GM21737 (cell line): ENCODE data around the gene KCNC3.

ENCODE experiments used
- ATAC-seq: cut with Tn5 transposase; IDR thresholded peaks from one replicate; pipeline ENCODE4 v1.9.1; 2021; ENCODE audit warnings: mild to moderate bottlenecking, moderate library complexity; ENCODE audit not compliant: unreplicated experiment

KCNC3 gene

DNA sequence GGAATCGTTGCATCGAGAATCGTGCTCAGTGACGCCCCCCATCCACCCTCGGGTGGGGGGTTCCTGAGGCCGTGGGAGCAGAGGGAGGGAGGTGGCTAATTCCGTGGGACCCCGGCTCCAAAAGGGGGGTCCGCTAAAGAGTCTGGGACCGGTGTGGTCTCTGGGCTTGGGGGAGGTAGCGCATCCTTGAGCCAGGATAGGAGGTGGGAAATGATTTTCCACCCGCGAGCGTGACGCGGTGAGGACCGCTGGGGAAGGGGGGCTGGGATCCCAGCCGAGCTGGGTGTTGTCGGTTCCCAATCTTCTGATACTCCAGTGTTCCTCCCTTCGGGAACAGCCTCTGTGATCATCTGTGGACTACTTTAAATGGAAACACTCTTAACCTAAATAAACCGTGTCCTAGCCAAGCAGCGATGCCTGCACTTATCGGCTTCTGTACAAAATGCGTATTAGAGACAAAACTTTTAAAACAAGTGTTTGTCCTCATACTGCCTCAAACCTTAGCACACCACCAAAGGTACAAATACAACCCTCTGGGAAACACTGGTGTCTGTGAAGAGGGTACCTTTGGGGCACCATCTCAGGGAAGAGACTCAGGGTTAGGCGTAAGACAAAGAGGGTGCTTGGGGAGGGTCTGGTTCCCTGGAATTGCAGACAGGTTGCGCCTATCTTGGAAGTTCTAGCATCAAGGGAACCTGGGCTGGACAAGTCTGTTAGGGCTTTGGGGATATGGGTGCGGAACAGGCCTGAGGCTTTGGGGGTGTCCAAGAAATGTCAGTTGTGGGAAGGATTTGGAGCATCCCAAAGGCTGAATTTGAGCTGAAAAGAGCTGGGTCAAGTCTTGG, 16.0 kb downstream of the KCNC3 start:
- no peak for ATAC-seq

DNA sequence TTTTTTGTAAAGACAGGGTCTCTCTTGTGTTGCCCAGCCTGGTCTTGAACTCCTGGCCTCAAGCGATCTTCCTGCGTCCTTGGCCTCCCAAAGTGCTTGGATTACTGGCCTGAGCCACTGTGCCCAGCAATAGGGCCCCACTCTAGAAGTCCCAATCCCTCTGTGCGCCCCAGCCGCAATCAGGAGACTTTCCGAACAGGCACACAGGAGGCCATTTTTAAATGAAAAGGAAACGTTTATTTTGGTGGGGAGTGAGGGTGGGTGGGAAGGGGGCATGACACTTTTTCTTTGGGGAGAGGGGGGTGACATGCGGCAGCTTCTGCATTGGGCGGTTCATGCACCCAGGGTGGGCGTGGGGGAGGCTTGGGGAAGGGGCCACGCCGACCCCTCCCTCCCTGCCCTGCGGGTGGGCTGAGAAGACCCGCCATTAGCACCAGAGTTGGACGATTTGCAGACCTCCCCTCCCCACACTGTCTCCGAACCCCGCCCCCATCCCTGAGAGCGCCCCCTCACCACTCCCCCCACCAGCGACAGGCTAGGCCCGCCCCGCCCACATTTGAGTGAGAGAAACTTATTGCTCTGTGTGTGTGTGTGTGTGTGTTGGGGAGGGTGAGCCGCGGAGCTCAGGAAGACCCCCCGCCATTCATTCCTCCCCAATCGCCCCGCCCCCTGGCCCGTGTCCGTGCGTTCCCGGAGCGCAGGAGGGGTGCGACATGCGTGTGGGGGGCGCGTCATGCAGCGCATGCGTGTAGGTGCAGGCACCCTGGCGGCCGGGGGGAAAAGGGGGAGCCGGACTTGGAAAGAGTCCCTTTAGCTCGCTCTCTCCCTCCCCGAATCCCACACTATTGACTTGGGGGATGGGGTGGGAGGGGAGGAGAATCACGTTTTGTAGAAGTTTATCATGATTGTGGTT, 17.2 kb downstream of the KCNC3 start:
- no peak for ATAC-seq

DNA sequence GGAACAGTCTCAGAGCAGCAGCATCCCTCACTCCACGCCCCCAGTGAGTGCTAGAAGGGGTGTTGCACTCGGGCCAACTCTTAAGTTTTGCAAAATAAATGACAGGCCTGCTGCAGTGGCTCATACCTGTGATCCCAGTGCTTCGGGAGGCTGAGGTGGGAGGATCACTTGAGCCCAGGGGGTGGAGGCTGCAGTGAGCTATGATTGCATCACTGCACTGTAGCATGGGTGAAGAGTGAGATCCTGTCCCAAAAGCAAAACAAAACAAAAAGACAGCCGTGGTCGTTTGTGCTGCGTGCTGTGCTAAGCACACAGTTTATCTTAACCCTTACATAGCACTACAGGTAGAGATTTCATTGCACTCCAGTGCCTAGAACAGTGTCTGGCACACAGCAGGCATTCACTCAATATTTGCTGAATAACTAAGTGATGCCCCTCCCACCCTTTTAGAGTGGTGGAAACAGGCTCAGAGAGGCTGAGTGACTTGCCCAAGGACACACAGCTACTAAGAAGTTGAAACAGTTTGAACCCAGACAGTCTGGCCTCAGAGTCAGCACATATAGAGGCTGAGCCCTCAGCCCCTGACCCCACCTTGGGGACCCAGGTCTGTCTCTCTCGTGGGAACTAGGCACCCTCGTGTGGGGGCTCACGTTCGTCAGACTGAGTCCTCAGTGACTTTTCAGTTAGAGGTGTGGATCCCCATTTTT, 18.3 kb downstream of the KCNC3 start:
- no peak for ATAC-seq

DNA sequence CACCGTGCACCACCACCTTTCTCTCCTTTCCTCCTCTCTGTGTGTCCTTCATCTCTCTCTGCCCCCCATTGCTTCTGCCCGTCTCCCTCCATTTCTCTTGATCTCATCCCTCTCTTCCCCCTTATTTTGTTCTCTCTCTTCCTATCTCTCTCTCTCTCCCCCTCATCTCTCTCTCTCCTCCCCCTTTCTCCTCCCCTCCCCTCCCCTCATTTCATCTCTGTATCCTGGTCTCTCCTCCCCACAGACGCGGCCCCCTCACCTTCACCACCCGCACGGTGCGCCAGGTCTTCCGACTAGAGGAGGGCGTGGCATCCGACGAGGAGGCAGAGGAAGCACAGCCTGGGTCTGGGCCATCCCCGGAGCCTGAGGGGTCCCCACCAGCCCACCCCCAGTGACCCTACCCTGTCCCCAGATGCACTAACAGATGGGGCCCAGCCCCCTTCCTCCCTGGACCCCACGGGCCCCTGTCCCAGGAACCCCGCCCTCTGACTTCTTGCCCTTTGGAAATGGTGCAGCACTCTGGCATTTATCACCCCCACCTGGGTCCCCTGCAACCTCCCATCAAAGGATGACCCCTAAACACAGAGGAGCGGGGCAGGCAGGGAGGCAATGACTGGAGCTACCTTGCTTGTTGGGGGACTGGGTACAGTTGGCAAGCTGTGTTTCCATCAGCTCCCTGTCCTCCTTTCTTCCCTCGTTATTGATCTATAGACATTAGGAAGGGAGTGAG, 19.6 kb downstream of the KCNC3 start:
- no peak for ATAC-seq

DNA sequence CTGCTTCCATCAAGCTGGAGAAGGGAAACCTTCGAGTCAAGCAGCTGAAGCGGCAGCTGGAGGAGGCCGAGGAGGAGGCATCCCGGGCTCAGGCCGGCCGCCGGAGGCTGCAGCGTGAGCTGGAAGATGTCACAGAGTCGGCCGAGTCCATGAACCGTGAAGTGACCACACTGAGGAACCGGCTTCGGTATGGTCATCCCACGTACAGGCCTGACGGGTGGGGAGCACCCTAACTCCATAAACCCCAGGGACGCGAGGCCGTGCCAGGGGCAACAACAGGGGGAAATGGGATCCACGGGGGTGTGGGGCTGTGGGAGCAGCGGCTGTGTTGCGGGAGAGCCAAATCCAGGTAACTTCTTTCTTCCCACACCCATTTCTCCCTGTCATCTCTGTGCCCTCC, 20.2 kb downstream of the KCNC3 start:
- no peak for ATAC-seq

DNA sequence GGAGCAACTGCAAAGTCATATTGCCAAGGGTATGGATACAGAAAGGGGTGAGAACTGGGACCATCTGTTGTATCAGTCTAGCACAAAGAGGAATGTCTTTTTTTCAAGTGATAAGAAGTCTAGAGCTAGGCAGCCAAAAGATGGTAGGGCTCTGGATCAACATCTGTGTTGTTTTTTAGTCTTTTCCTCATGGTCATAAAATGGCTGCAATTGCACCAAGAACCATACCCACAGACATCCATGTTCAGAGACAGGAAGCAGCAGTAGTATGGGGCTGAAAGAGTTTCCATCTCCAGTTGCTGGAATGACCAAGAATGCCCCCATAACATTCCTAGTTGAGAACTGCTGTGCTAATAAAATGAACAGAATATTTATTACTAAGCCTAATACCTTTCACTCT, 25.6 kb downstream of the KCNC3 start:
- ATAC-seq = no peak

DNA sequence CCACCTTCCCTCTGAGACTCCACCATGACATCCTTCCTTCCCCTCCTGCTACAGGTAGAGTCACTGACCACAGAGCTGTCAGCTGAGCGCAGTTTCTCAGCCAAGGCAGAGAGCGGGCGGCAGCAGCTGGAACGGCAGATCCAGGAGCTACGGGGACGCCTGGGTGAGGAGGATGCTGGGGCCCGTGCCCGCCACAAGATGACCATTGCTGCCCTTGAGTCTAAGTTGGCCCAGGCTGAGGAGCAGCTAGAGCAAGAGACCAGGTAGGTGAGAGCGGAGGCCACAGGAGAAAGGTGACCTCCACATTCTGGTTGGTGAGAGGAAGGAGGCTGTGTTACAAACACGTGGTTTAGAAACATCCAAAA, 27.6 kb downstream of the KCNC3 start:
- no peak for ATAC-seq

DNA sequence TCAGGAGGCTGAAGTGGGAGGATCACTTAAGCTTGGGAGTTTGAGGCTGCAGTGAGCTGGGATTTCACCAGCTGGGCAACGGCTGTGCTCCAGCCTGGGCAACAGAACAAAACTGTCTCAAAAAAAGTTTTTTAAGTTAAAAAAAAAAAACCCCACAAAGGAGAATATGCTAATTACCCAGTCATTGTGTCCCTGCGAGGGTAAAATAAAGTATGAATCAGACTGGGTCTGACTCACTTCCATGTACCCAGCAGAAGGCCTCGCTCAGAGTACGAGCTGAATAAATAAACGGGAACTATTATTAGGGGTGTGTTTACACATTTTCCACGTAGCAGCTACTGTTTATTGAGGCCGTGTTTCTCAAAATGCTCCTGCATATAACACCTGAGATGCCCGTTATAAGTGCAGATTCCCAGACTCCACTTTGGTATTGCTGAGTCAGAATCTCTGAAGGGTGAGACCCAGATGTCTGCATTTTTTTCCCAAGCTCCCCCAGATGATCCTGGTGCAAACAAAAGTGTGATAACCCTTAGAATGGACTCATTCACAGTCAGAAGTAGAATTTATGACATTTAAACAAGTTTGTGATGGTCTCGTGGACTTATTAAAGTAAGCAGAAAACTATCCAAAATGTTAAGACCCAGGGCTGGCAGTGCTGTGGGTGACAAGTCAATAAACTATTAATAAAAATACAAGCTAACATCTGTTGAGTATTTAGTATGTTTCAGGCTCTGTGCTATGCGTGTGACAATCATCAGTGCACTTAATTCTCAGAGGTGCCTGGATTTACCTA, 28.2 kb downstream of the KCNC3 start:
- no peak for ATAC-seq

DNA sequence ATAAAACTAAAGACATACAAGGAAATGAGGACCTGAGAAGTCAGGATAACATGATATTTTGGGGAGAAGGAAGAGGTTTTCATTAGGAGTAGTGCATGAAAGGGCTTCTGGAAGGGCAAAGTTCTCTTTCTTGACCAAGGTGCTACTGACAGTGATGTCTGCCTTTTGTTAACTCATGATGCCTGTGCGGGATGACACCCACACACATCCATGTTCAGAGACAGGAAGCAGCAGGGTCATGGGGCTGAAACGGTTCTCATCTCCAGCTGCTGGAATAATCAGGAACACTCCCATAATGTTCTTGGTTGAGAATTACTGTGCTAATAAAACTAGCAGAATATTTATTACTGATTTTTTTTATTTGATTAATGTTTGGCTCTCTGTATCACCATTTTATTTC, 29.1 kb downstream of the KCNC3 start:
- no peak for ATAC-seq

DNA sequence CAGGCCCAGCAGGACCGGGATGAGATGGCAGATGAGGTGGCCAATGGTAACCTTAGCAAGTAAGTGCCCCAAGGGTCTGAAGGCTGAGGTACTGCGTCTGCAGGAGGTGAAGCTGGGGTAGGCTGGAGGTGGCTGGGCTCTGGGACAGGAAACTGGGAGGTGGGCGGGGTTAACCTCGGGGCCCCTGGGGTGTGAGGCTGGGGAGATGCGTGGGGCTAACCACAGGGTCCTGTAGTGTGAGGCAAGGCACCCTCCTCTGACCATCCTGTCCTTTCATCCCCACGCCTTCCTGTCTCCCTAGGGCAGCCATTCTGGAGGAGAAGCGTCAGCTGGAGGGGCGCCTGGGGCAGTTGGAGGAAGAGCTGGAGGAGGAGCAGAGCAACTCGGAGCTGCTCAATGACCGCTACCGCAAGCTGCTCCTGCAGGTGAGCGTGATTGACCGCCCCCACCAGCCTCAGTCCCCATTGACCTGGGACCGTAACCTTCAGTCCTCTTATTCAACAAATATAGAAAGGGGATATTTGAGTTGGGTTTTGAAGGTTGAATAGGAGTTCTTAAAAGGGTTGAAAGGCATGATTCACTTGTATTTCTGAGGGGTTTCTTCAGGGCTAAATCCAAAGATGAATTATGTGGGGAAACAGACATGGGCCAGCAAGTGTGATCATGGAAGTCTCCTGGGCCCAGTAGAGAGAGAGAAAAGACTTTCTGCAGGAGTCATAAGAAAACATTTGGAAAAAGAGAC, 35.7 kb downstream of the KCNC3 start:
- no peak for ATAC-seq

DNA sequence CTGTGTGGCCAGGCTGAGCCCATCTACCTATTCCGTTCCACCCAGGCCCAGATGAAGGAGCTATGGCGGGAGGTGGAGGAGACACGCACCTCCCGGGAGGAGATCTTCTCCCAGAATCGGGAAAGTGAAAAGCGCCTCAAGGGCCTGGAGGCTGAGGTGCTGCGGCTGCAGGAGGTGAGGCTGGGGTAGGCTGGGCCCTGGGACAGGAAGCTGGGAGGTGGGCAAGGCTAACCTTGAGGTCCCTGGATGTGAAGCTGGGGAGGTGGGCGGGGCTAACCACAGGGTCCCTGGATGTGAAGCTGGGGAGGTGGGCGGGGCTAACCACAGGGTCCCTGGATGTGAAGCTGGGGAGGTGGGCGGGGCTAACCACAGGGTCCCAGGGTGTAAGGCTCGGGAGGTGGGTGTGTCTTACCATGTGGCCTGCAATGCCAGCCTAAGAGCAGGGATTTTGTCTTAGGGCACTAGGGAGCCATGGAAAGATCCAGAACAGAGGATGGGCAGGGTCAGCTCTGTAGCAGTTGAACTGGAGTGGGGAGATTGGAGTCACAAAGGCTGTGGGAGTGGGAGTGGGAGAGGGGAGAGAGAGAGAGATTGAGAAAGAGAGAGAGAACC, 36.9 kb downstream of the KCNC3 start:
- ATAC-seq = no peak

DNA sequence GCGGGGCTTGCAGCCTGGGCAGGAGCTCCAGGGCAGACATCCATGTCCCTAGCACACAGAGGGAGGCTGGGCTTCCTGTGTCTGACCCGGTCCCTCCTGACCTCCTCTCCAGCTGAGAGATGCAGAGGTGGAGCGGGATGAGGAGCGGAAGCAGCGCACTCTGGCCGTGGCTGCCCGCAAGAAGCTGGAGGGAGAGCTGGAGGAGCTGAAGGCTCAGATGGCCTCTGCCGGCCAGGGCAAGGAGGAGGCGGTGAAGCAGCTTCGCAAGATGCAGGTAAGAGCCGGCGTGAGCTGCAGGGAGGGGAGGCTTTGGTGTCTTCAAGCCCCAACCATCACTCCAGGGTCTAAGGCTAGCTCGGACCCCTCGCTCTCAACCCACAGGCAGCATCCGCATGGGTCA, 38.4 kb downstream of the KCNC3 start:
- ATAC-seq = no peak

DNA sequence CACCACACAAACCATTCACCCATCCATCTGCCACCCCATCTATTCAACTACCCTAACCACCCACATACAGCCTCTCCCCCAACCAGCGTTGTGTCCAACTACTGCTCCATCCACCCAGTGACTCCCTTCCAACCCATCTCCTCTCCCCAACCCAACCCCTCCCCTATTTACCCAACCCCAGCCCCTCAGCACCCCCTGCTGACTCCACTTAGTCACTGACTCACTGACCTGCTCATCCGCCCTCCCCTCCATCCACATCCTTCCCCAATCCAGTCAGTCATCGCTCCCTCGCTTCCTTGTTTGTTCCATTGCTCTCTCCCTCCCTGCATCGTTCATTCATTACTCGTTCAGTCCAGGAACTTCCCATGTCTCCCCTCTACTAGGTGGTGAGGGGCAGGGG, 39.2 kb downstream of the KCNC3 start:
- ATAC-seq = no peak

DNA sequence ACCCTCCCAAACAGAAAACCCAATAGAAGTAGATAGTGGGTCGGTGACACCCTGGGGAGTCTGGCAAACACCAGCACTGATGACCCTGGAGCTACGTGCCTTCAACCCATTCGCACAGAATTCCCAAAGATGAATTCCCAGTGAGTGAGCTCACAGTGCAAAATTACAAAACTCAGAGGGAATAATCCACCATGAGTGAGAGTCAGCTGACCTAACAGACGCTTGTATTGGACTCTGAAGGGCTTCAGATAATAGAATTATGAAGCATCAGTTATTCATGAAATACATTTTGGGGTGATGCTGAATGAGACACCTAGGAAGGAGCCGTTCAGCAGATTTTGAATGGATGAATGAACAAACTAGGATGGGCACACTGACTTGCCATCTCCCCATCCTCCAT, 40.2 kb downstream of the KCNC3 start:
- no peak for ATAC-seq

DNA sequence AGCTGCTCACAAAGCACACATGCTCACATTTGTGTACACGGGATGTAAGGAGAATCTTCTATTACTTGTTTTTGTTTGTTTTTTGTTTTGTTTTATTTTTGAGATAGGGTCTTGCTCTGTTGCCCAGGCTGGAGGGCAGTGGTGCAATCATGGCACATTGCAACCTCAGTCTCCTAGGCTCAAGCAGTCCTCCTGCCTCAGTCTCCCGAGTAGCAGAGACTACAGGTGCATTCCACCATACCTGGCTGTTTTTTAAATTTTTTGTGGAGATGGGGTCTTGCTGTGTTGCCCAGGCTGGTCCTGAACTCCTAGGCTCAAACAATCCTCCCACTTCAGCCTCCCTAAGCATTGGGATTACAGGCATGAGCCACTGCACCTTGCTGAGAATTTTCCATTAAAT, 41.8 kb downstream of the KCNC3 start:
- no peak for ATAC-seq

DNA sequence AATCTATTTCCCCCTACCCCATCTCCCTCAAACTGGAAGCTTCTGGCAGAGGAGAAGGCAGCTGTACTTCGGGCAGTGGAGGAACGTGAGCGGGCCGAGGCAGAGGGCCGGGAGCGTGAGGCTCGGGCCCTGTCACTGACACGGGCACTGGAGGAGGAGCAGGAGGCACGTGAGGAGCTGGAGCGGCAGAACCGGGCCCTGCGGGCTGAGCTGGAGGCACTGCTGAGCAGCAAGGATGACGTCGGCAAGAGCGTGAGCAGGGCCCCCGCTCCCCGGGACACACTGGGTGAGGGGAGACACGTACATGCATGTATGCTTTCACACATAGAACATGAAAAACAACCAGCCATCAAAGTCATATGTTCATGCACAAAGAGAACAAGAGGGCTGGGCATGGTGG, 42.7 kb downstream of the KCNC3 start:
- ATAC-seq = no peak

DNA sequence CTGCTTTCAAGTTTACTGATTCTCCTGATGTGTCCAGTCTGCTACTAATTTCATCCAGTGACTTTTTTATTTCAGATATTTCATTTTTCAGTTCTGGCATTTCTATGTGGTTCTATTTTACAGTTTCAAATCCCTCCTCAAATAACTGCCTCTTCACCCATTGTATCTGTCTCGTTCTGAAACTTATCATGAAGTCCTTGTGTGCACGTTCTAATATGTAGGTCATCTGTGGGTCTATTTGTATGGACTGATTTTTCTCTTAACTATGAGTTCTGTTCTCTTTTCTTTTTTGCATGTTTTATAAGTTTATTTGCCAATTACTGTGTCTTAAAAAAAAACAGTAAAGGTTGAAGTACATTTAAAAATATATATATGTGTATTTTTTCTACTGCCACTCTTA, 43.3 kb downstream of the KCNC3 start:
- no peak for ATAC-seq

DNA sequence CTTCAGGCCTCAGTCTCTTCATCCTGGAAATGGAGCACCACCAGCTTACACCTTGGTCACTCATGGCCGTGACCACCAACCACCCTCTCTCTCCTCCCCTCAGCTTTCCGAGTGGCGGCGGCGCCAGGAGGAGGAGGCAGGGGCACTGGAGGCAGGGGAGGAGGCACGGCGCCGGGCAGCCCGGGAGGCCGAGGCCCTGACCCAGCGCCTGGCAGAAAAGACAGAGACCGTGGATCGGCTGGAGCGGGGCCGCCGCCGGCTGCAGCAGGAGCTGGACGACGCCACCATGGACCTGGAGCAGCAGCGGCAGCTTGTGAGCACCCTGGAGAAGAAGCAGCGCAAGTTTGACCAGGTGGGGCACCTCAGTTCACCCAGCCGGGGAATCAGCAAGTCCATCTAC, 47.7 kb downstream of the KCNC3 start:
- no peak for ATAC-seq

DNA sequence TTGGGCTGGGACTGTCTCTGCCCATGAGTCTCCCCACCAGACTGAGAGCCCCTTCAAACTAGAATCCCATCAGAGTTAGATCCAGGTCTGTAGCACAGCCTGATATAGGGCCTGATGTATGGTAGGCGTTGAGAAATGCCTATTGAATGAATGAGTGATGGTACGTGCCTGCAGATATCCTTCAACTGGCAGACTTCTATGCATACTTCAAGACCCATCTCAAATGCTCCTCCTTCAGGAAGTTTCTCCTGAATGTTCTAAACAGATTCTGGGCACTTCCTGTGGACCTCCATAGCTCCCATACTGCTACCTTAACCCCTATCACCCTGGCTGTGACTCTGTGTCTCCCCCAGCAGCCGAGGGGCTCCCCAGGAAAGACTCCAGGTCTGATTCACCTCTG, 48.2 kb downstream of the KCNC3 start:
- ATAC-seq = no peak
